ENCODE results near the gene ARV1.

ARV1 gene

GRCh38 chr1:230978491-230979388 lies at the start of gene ARV1, which contains the start of gene TTC13:
Gene ARV1, plus strand, starts transcription at chr1:230979094. Its CDS starts 12 bp downstream, at chr1:230979106.
Gene TTC13, minus strand, starts transcription at chr1:230978861. Its CDS starts 31 bp downstream, at chr1:230978830.
- peak; percentile 99 for DNase-seq (ENCODE audit: low spot score)

- DNase-seq (ENCODE audit: low spot score), result no peak
Observed at GRCh38 chr1:230930986-230931385, 47.9 kb upstream of the ARV1 start.

DNA sequence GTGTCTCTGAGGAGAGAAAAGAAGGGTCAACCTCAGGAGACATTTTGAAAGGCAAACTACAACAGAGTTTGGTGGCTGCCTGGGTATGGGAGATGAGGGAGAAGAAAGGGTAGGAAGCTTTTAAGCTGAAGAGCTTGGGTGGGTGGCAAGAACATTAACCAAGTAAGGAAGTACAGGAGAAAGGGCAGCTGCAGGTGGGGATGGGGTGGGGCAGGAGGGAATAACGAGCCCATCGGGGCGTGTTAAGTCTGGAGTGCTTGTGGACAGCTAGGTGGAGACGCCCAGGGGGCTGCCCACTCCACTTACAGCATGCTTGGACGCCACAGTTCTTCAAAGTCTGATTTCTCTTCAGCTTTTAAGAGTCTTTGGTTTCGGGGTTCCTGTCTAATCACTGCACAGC lies 43.0 kb upstream of the ARV1 start:
- DNase-seq (ENCODE audit: low spot score), result no peak

DNA sequence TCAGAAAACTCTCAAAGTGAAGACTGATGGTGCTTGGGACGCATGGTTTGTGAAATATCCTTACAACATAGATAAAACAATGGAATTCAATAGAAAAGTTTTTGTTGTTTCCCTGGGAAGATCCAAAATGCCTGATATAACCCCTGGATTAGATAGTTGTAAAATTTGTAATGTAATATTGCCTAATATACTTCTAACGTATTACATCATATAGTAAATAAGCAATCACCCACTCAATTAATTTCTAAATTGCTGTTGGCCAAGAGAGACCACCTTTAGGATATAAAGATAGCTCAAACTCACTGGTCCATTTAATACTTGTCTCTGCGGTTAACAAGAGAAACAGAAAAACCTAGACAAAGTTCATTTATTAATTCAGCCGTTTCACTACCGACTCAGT lies 42.4 kb upstream of the ARV1 start:
- DNase-seq (ENCODE audit: low spot score), result no peak

DNA sequence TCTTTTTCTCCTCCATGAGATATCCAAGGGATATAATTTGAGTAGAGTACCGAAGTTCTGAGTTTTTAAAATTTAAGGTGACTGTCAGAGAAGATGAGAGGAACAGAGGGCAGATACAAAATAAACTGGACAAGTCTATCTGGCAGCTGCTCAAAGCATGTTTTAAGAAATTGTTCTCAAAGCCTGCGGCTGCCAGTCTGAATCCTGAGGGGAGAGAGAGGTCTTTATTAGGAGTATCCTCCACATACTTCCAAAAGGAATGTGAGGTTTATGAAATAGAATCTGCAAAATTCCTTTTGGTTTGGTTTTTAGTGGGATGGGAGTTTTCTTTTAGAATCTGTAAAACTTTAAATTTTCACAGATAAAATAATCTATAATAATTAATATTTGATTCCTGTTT lies 41.5 kb upstream of the ARV1 start:
- no peak for DNase-seq (ENCODE audit: low spot score)

DNA sequence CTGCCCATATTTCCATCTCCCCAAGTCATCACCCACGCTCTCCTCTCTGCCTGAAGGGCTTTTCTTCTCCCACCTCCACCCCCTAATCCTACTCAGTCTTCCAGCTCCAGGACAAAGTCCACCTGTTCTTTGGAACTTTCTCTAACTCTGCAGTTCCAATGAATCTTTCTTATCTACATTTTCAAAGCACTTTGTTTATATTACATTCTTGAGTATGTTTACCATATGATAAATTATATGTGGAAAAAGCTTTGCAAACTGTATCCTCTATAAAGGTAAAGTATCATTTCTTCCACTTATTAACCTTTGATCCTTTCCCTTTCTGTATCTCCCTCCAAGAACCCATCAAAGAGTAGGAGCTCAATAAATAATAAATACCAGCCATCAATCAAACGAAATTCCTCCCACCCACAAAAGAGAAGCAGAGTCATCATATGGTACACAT lies 39.9 kb upstream of the ARV1 start:
- no peak for DNase-seq (ENCODE audit: low spot score)

DNA sequence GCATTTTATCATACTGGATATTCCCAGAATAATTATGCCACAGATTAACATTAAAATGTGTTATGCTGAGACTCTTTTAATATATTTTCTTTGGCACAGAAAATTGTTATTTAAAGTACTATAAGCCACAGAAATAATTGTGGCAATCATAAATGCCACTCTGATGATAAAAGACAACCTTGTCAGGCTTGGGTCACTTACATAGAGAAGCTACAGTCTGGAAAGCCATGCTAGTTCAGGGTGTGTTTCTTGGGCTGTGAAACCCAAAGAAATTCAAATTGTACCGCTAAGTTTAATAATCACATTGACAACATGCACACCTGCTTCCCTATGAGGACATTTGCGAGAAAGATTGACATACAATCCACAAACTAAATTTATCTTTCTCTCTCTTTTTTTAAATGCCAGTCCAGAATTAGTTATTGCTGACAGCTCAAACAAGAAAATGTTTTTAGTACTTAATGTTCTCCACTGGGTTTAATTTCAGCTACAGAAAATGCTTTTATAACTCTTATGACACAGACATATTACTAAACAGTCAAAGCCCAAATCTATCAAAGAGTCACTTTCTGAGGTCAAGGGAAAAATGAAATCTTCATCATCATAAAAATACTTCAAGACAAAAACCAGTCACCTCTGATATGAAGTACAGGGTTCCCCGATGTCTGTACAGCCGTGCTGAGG lies 38.9 kb upstream of the ARV1 start:
- no peak for DNase-seq (ENCODE audit: low spot score)

DNA sequence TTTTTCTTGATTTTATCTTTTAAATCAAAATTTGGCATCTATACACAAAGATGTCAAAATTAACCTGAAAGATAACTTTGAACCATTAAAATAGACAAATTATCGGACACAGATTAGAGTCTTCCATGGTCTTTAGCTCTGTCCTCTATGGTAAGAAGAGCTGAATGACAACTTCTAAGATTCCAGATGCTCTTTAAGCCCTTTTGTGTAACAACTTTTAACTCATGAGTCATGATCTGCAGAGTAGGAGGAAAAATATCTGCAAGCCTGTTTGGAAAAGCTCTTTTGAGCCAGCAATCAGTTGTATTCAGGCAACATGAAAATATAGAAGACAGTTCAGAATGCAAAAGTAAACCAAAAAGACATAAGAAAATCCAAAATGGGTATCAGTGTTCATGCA lies 38.0 kb upstream of the ARV1 start:
- DNase-seq (ENCODE audit: low spot score), result no peak

DNA sequence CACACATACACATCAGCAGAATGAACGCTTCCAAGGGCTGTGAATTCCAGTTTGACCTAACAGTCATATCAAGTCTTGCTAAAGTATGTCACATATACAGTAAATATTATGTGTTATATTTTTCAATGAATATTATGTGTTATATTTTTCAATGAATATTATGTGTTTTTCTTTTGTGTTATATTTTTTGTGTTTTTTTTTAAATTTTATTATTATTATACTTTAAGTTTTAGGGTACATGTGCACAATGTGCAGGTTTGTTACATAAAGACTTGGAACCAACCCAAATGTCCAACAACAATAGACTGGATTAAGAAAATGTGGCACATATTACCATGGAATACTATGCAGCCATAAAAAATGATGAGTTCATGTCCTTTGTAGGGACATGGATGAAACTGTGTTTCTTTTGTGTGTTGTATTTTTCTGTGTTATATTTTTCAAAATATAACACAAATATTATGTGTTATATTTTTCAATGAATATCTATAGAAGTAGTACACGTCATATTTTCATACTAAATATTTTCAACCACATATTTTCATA lies 35.8 kb upstream of the ARV1 start:
- DNase-seq (ENCODE audit: low spot score), result no peak

DNA sequence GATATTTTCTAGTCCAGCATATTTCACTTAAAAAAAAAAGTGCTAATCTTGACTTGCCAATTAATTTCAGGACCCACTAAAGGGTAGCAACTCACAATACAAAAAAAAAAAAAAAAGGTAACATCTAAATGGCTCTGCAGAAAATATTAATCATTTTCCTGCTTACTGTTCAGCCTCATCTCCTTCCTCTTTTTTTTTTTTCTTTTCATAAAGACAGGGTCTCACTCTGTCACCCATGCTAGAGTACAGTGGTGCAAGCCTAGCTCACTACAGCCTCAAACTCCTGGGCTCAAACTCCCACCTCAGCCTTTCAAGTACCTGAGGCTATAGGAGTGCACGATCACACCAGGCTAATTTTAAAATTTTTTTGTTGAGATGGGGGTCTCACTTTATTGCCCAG lies 30.6 kb upstream of the ARV1 start:
- DNase-seq (ENCODE audit: low spot score), result no peak

GRCh38 chr1:230948903-230949302 lies 30.0 kb upstream of the ARV1 start:
- no peak for DNase-seq (ENCODE audit: low spot score)

- no peak for DNase-seq (ENCODE audit: low spot score)
Observed at GRCh38 chr1:230950404-230950803, 28.5 kb upstream of the ARV1 start.

DNA sequence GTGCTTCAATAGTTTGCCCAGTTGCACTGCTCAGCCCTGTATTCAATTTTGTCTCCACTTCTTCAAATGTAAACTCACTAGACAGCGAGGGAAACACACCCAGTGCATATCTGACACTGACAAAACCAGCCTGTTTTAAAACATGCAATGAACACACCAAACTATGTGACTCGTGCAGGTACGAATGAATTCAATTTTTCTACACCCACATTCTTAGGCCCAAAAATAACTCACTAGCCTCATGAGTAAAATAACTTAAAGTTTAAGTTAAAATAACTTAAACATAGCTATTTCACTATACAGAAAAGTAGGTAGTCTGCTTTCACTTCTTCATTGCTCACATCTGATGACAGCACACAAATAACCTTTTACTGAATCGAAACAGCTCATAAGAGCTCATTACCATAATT lies 21.3 kb upstream of the ARV1 start:
- no peak for DNase-seq (ENCODE audit: low spot score)

DNA sequence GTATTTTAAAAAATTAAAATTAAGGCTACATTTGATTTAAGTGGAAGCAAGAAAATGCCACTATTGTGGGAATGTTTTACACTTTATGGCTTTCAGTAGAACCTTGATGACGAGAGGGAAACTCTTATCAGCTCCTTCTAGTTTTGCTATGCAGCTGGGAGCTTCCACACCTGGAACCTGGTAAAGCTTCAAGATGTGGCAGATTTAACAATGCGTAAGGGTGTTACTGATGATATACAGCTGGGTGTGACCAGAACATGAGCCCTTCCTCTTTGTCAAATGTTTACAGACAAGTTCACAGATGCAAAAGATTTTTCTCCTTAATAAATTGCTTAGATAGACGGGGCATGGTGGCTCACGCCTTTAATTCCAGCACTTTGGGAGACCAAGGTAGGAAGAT lies 20.5 kb upstream of the ARV1 start:
- DNase-seq (ENCODE audit: low spot score), result no peak

- DNase-seq (ENCODE audit: low spot score), result no peak
Observed at GRCh38 chr1:230964896-230965295, 14.0 kb upstream of the ARV1 start.

- DNase-seq (ENCODE audit: low spot score), result no peak
Observed at GRCh38 chr1:230965535-230965934, 13.4 kb upstream of the ARV1 start.

- no peak for DNase-seq (ENCODE audit: low spot score)
Observed at GRCh38 chr1:230966358-230966873, 12.5 kb upstream of the ARV1 start.

DNA sequence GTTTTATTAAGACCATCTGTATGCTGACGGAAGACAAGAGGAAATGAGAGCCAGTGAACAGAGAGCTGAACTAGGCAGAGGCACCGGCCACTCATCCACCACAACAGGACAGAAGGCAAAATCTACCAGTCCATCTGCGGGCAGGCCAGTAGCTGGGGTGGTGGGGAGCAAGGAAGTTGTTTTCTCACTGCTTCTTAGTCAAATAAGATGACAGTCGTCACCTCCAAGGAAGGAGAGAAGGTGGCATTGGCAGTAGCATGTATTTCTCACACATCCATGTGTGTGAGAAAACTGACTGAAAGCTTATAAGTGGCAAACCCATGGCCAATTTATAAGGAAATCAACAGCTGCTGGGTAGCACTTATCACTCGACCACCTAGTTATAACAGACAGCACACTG lies 8.5 kb upstream of the ARV1 start:
- no peak for DNase-seq (ENCODE audit: low spot score)

- DNase-seq (ENCODE audit: low spot score), result no peak
Observed at GRCh38 chr1:230971771-230972170, 7.1 kb upstream of the ARV1 start.

DNA sequence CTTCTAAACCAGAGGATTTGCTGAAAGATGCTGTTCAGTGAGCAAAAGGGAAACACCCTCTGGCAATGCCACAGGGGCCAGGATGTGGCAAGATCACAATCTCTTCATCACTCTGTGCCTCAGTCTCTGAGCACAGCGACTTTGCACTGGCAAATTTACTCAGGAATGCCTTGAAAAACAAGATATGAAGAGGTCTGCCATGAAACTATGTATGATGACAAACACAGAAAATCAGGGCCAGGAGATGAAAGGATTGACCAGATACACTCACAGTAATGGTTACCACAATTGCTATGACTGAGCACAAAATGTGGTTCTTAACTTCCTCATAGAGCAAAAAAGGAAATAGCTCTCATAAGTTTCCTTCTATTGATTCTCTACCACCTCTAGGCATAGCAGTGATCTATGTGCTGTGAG lies 6.0 kb upstream of the ARV1 start:
- peak; percentile 75 for DNase-seq (ENCODE audit: low spot score)

DNA sequence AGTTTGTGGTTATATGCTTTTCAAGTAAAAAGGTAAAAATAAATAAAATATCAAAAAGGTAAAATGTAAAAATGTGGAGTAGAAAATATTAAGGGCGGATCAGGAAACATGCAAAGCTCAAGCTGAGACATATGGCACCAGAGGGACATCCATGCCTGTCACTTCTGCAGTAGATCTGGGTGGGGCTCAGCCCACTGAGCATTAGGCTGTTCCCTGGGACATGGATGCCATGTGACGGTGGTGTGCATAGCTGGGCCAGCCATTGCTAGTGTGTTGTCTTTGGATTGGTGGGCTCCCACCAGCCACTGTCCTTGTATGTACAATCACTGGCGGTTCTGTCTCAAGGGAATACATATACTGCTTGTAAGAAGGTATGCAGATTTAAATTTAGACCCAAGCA lies 3.3 kb upstream of the ARV1 start:
- no peak for DNase-seq (ENCODE audit: low spot score)

DNA sequence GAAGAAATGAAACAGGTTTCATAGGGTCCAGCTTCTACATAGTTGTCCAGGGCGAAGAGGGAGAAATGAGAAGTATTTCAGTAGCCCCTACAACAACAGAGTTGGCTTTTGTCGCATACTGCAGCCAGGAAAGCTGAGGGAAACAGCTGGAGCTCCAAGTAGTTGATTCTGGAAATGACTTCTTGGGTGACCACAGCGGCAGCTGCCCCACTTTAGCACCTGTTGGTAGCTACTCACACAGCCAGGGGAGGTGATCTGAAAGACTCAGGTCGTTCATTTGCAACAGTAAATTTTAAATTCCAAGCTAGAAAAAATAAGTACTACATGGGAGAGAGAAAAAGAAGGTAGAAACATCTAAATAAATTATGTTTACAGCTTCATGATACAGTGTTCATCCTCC lies 2.5 kb upstream of the ARV1 start:
- no peak for DNase-seq (ENCODE audit: low spot score)
